ENCODE measurements around the gene ARID1B.
"Not testable (repeated sequence)": the region's sequence is repeated elsewhere in the genome, so short reads cannot be mapped to it uniquely, and the experiment has no call there.

Gene ARID1B

DNA sequence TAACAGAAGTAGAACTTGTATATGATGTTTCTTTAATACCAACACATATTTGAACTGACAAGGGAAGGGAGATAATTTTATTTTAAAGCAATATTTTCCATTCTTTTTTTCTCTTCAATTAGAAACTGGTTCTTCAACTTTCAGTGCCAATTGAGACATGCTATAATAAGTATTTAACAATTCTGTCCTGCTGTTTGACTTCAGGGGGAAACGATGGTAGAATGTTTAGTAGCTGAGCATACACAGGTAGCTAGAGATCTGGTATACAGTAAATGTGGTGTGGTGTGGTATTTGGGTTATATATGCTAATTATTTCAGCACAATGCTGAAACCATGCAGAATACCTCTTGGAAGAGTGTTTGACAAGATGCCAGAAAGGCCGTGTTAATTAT is 156.9 kb downstream of the ARID1B start:
- DNase-seq (ENCODE audit: low read depth in 2 of 2), result no peak

DNA sequence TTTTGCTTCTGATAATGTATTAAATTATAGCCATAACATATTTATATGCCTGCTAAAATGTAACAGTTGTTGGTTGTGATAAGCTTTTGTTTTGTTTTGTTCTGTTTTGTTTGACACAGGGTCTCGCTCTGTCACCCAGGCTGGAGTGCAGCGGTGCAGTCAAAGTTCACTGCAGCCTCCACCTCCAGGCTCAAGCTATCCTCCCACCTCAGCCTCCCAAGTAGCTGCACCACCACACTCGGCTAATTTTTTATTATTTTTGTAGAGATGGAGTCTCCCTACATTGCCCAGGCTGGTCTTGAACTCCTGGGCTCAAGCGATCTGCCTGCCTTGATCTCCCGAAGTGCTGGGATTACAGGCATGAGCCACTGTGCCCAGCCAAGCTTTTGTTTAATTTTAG is 157.8 kb downstream of the ARID1B start:
- no peak for DNase-seq (ENCODE audit: low read depth in 2 of 2)

DNA sequence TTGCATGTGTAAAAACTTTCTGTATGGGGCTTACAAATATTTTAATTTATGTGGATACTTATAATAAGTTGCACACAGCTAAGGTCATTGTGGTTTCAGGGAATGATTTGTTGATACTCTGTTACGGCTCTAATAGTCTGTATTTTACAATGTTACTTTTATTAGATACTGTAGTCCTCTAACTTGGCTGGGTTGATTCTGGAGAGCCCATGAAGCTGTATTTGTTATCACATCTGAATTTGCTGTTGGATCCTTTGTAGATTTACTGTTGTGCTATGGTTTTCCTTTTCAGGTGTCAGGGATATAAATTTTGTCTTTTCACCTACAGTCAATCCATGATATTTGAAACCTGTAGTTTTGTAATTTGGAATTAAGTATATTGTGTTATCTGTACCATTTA is 161.0 kb downstream of the ARID1B start:
- DNase-seq (ENCODE audit: low read depth in 2 of 2), result no peak

DNA sequence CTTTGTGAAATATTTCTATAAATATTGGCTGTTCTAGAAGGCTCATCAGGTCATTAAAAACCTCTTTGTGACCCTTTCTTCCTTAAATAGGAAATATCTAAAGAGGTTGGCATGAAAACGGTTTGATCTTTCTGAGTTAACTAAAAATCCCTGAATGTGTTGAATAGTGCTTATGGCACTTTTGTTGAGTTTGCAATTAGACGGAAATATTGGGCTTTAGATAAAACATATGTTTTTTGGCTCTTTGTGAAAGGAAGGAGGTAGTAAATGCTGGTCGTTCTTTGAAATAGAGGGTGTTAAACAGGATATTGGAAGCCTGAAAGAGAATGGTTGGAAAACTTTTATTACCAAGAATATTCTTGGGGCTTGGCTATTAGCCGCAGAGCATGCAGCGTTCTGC is 163.0 kb downstream of the ARID1B start:
- DNase-seq (ENCODE audit: low read depth in 2 of 2), result no peak

DNA sequence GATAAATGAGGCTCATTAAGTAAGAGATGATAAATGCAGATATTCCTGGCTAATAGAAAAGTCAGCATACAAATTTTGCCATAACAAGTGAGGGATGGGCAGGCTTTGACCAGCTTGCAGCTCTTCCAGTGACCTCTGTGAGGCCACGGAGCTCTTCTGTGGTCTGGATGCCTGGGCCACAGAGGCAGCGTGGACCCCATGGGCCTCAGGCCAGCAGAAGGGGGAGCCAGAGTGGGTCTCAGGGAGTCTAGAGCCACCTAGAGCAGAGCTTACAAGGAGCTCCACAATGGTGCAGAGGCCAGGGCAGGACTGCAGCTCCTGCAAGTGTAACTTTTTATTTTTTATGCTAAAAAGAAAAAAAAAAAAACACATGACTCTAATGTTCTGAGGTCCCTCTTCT is 165.1 kb downstream of the ARID1B start:
- DNase-seq (ENCODE audit: low read depth in 2 of 2), result no peak

DNA sequence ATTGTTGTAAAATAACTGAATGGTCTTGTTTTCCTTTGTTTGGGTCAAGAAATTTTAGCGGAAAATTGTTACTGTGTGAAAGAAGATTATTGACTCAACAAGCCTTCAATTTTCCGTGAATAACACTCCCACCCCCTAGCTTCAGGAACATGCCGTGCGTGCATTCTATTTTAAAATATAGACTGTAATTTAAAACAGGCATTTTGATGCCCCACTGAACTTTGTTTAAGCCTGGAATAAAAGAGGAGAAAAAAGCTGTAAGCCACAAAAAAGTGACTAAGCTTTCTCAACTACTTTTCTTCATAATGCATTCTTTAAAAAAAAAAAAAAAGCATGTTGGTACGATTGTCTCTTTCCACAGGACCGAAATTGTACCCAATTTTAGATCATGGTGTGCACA is 166.0 kb downstream of the ARID1B start:
- DNase-seq (ENCODE audit: low read depth in 2 of 2), result no peak

DNA sequence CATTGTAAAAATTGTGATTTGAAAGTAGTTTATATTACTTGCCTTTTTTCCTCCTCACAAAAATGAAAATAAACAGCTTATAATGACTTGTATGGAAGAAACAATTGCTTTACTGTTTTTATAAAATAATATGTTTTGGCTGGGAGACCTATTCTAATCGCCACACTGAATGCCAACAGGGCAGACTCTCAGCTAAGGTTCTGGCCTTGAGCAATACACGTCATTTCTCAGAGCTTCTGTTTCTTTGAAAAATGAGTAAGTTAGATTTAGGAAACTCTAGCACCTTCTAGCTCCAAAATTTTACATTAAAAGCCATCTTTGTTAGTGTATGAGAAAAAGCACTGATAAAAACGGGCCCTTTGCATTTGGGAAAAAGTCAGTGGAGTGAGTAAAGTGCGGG is 166.6 kb downstream of the ARID1B start:
- DNase-seq (ENCODE audit: low read depth in 2 of 2), result no peak

DNA sequence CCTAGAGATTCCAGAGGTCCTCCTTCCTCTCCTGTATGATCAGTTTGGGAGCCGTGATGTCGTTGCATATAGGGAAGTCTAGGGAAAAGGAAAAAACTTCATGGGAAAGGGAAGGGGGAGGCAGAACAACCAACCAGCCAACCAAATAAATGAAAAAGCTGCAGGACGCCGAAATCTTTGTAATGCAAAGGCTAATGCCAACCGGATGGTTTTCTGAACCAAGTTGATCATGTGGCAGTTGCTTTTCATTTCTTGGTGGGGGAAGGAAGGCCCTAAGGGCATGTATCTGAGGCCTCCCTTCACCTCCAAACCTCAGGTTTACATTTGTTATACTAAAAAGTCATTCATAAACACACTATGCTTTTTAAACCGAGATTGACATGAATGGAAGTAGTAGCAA is 167.2 kb downstream of the ARID1B start:
- DNase-seq (ENCODE audit: low read depth in 2 of 2), result no peak

DNA sequence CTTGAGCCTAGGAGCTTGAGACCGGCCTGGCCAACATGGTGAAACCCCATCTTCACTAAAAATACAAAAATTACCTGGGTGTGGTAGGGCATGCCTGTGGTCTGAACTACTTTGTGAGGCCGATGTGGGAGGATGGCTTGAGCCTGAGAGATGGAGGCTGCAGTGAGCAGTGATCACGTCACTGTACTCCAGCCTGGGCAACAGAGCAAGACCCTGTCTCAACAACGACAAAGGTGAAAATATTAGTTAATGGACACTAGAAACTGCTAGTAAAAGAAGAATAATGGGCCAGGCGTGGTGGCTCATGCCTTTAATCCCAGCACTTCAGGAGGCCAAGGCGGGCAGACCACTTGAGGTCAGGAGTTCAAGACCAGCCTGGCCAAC is 168.6 kb downstream of the ARID1B start:
- DNase-seq (ENCODE audit: low read depth in 2 of 2), result not testable (repeated sequence)

DNA sequence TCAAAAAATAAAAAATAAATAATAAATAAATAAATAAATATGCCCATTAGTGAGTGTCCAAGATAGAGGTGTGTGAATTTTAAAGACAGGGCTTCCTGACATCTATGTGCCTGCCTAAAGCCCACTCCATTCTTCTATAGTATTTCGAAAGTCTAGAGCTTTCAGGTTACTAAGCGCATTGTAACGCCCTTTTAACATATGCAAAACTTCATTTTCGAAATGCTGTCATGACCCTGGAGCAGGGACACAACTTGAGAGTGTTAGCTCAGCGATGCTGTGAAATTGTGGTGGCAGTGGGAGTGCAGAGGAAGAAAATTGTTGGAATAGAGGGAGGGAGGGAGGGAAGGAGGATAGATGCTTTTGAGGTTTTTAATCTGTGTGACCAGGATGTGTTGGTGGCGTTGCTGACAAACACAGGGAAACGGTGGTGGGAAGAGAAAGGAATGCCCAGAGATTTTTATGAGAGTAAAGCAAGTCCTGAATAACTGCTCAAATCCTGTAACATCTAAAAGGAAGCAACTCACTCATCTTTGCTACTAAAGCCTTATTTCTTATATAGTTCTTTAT is 169.3 kb downstream of the ARID1B start:
- no peak for DNase-seq (ENCODE audit: low read depth in 2 of 2)

DNA sequence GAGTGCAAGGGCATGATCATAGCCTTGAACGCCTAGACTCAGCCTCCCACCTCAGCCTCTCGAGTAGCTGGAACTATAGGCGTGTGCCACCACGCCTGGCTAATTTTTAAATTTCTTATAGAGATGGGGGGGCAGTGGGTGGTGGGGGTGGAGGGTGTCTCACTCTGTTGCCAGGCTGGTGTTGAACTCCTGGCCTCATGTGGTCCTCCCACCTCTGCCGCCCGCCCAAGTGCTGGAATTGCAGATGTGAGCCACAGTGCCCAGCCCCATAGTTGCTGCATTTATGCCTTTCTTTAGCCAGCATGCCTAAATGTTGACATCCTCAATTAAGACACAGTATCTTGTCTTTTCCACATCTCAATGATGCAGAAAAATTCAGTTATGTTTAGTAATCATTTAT is 171.1 kb downstream of the ARID1B start:
- no peak for DNase-seq (ENCODE audit: low read depth in 2 of 2)

DNA sequence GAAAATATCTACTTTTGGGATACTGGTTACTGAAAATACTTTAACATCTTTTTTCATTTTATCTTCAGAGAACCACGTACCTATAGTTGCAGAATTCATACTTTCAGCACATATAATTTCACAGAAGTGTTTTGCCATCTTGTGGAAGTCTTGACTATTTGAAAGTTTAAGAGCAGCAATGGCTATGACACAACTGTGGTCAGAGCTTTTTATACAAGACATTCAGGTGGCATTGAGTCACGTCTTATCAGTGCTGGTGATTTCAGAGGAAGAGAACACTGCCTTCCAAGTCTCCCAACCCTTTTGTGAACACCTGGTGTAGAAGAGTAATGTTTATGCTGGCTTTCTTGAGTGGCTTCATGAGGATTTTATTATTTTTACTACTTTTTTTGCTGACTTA is 171.6 kb downstream of the ARID1B start:
- DNase-seq (ENCODE audit: low read depth in 2 of 2), result no peak

DNA sequence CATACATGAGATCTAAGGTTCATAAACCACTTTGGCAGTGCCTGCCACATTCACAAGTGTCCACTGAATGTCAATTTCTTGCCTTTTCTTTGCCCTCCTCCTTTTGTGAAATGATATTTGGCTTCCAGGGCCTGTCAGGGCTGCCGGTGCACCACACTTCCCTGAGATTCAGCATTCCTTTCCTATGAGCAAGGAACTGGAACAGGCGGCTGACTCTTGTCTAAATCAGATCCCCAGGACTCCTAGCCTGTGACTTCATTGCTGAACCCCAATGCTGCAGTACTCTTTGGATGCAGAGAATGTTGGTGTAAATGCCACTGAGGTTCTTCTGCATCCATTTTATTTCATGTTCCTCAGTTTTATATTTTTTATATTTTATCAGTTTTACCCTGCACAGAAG is 172.2 kb downstream of the ARID1B start:
- DNase-seq (ENCODE audit: low read depth in 2 of 2), result no peak

DNA sequence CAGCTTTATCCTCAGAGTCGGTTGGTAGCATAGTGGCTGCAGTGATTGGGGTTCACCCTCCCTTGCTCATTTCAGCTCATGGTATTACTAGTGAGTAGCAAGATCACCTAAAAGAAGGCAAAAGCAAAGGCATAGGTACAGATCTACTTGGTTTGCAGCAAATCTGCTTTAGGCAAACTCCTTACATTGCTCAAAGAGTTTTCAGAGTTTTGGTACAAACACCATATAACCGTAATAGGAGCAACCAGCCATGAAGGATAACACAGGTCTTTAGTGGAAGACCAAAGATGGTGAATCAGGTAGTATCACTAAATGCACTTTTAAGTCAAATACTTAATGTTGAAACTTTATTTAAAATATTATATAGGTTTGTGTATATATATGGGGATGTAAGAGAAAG is 172.9 kb downstream of the ARID1B start:
- DNase-seq (ENCODE audit: low read depth in 2 of 2), result no peak

DNA sequence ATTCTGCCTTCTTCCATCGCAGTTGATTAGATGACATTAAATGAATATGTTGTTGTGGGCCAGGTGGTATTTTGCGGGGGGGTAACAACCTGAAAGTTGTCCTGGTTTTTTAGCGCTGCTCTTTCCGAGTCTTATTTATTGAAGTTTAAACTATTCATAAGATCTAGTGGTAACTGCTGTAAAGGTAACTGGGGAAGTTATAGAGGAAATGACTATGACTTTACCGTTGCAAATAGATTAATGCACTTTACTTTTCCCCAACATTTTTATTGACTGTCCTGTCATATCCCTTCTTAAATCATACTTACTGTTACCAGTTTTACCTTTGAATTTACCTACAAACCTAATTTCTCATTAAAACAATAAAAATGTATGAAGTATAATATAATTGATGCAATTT is 173.4 kb downstream of the ARID1B start:
- DNase-seq (ENCODE audit: low read depth in 2 of 2), result no peak

DNA sequence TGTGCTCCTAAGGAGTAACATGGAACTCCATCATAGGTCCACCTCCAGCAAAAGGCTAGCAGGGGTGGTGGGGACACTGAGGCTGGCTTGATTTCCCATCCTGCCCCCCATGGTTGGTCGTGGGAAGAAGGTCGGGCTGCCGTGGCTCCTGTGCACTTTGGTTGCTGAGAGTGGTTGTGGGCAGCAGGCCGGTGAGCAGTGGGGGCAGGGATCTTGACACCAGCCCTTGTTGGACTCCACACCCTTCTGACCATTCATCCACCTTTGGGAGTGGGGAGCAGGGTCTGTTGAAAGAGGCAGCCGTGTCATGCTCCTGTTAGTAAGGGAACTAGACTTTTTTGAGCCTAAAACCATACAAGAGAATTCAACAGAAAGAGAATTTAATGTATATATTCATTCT is 175.2 kb downstream of the ARID1B start:
- no peak for DNase-seq (ENCODE audit: low read depth in 2 of 2)

DNA sequence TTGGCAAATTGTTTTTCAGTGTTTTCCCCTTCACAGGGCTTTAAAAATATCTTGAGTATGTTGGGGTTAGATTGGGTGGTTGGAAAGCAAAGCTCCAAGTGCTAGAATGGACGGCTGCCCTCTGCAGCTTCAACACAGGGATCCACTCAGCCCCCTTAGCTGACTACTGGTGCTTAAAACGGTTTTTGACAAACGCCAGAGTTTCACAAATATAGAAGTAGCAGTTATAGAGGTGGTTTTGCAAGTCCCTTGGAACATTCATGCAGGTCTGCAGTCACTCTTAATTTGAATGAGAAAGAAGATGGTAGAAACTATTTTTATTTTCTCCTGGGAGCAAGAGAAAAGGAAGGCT is 175.9 kb downstream of the ARID1B start:
- DNase-seq (ENCODE audit: low read depth in 2 of 2), result no peak

DNA sequence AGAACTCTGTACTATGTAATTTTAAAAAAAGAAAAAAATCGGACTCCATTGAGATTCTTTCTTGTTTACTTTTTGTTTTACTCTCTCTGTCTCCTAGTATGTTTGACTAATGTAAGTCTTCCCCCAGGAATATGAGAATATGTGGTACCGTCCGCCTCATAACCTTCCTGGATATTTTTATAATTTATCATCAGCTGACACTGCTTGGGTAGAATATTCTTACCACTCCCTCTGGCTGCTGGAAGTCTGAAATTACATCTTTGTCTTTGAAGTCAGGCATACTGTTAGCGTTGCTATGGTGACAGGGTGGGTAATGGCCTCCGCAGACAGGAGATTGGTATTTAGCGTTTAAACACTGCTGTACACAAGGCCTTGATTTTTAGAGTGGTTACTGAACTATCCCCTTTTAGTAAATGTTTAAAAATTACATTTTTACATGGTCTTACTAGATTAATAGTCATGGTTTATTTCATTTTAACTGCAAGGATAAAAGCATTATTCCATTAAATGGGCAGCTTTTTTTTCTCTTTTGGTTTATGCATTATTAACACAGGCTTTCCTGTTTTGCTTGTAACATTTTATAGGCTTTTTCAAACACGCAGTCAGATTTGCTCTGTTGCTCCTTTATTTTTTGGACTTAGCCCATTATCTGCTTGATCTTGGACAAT is 176.4 kb downstream of the ARID1B start:
- no peak for DNase-seq (ENCODE audit: low read depth in 2 of 2)

DNA sequence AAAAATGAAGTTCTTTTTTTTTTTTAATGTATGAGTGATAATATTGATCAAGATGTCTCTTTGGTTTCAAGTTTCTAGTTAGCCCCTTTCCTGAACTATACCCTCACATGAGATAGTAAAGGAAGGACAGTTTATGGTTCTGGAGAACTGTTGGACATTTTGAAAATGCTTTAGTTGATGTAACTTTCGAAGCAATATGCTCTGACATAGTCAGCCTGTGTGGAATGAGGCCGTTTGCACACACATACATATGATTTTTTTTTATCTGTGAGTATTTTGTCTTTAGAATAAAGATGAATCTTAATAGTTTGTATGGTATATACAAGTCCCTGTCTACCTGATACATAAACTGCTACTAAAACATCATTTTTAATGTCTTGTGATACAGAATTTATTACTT is 177.0 kb downstream of the ARID1B start:
- DNase-seq (ENCODE audit: low read depth in 2 of 2), result no peak

DNA sequence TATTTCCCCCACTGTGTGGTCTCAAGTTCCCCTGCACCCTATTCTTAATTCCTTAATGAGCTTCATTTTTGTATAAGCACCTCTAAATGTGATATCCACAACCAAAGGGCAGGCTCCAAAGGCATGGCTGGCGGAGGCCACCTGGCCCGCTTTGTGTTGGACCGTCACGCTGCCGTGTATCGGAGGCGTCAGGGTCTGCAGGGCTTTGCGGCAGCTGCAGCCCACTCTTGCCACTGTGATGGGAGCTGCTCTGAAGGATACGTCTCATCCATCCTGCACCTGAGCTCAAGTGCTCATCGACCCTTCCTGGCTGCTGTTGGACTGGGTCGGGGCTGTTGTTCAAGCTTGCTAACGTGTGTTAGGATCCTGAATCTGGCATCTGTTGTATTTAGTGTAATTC is 177.6 kb downstream of the ARID1B start:
- no peak for DNase-seq (ENCODE audit: low read depth in 2 of 2)

DNA sequence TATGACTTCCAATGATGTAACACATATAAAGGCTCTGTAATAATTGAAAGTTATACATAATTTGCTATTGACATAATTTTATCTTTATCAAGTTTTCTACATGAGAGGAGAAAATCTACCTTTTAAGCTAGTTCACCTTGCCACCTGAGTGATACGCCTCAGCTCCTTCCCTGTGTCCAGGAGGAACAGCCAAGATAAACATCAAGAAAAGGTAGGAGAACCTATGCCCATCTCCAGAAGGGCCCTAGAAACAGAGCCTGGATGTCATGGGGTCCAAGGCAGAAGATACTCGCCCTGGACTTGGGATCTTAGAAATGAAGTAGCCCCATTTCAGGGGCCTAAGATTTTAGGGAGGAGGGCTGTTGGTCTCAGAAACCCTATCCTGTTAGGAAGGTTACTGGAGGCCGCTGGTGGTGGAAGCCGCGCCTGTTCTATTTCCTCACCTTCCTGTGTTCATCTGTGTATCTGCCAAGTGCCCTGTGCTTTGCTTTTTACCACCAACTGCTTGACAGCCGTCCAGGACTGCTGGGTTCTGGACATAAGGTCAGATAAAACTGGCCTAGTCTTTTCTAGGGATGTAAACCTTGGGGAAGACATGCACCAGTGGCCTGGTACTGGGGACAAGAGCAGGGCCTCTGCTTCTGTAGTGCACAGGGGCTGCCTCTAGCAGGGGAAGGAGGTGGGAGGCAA is 178.5 kb downstream of the ARID1B start:
- no peak for DNase-seq (ENCODE audit: low read depth in 2 of 2)

DNA sequence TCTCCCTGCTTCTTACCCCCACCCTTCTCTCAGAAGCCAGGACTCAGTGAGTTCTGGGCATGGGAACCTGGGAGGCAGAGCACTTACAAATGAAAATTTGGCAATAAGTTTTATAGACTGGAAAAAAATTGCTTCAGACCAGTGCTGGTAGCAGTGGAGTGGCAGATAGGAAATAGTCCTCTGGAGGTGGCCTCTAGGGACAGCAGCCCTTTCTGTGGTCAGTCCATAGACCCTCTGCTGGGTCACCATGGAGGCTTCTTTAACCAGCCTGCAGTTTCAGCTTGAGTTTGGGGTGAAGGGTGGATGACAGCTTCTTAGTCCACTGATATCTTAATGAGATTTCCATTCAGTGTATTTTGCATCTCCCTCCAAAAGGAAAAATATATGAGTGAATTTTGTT is 179.1 kb downstream of the ARID1B start:
- no peak for DNase-seq (ENCODE audit: low read depth in 2 of 2)

DNA sequence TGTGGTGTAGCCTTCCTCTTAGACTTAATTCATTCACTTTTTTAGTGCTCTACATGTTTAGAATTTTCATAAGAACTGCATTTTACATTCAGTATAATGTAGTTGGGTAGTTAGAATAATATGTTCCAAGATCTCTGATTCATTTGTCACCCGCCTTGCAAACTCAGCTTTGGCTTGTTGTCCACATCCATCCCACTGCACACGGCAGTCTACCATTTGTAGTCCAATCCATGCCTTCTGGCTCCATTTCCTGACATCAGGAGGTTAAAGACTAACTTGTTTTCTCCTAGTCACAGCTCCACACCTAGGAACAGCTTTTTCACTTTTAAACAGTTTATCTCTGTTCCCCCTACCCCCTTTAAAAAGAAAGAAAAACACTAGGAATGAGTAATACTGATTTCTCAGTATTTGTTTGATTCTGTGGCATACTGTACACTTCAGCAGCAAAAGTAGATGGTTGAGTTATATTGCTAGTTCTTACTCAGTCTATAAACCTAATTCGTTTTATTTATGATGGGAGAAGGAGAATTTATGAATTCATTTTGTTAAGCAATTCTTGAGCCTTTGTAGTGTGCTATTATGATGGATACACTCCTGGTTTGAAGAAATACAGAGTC is 180.9 kb downstream of the ARID1B start:
- no peak for DNase-seq (ENCODE audit: low read depth in 2 of 2)

Measured in stimulated activated CD4-positive, alpha-beta T cell treated with anti-CD3 and anti-CD28 coated beads, Interleukin-4, amount 100 ng/mL, for 48 hours (primary cell).